Dendritic cell treated with granulocyte-macrophage colony-stimulating factor and Interleukin-4, amounts not matched to agents 40 ng/mL and 50 ng/mL, for 4 days (primary cell): ENCODE data around the gene SMARCC2.

ENCODE experiments used
- H3K27ac Mint-ChIP-seq: one replicate; pipeline ENCODE4 v1.8.0; 2022; ENCODE audit warnings: mild to moderate bottlenecking, mixed read lengths
- H3K27me3 Mint-ChIP-seq: one replicate; pipeline ENCODE4 v1.8.0; 2022; ENCODE audit warnings: mild to moderate bottlenecking, mixed read lengths
- H3K36me3 Mint-ChIP-seq: one replicate; pipeline ENCODE4 v1.8.0; 2022; ENCODE audit warnings: low read depth, mixed read lengths
- H3K4me1 Mint-ChIP-seq: one replicate; pipeline ENCODE4 v1.8.0; 2022; ENCODE audit warnings: low read depth, mixed read lengths
- H3K4me3 Mint-ChIP-seq: one replicate; pipeline ENCODE4 v1.8.0; 2022; ENCODE audit warnings: mild to moderate bottlenecking, moderate library complexity, mixed read lengths
- H3K9me3 Mint-ChIP-seq: one replicate; pipeline ENCODE4 v1.8.0; 2022; ENCODE audit warnings: mixed read lengths
- intact Hi-C: fragments of 100-400 bp; cut with micrococcal nuclease; formaldehyde crosslinking; loops from one replicate; pipeline ENCODE4 v1.15.0; 2022

Gene SMARCC2

DNA sequence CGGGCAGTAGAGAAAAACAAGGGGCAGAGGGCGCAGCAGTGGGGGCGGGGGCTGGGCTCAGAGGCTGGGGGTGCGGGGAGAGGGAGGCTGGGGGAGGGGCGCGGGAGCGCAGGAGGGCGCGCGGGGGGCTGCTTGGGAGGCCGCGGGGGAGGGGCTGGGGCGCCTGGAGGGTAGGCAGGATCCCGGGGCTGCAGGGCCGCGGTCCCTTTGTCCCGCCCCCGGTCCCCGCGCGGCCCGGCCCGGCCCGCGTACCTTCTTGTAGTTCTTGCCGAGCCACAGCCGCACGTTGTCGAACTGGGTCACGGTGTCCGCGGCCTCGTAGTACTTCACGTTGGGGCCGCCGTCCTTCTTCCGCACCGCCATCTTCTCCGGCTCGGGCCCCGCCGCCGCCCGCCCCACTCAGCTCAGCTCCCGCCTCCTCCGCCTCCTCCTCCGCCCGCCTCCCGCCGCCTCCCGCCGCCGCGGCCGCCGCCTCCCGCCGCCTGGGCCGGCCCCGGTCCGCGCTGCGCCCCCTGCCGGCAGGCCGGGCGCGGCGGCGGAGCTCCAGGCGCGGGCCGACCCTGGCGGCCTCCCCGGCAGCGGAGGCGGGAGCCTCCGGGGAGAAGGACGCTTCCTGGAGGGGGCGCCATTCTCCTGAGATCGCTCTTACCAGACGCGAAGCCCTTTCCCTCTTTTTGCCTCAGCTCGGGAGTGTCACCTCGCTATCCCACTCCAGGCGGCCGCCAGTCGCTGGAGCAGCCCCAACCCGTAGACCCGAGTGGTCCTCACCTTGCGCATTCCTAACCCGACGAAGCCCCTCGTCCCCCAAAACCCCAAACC, at the start of gene SMARCC2:
Gene SMARCC2, minus strand, starts transcription at position 385 of the 819 bp plus-strand sequence. Its CDS starts 22 bp downstream, at position 363.
- H3K9me3 Mint-ChIP-seq, result no peaks in the 10 kb centered on the region
- intact Hi-C loops, result loop anchor here (2.0 kb wide), 2 partner anchors 31 to 63 kb away; partner anchors contain the start of gene MYL6
- H3K4me1 Mint-ChIP-seq, result peaks cover 43% of the 10 kb centered on the region
- peaks cover 38% of the 10 kb centered on the region for H3K36me3 Mint-ChIP-seq
- no peaks in the 10 kb centered on the region for H3K27me3 Mint-ChIP-seq
- peak within 1 kb of the TSS; percentile 97 for H3K27ac Mint-ChIP-seq
- peak within 1 kb of the TSS; percentile 95 for H3K4me3 Mint-ChIP-seq

- Mint-ChIP-seq H3K27ac (no peak overlapping the region), H3K9me3 (no peaks in the 10 kb centered on the region), H3K27me3 (peaks cover 3% of the 10 kb centered on the region), H3K4me1 (no peaks in the 10 kb centered on the region), H3K4me3 (no peak overlapping the region), H3K36me3 (peaks cover 68% of the 10 kb centered on the region)
- intact Hi-C loops, result no loop called here
These were observed 48.3 kb upstream of the SMARCC2 start for GRCh38 chr12:56237552-56237951.

DNA sequence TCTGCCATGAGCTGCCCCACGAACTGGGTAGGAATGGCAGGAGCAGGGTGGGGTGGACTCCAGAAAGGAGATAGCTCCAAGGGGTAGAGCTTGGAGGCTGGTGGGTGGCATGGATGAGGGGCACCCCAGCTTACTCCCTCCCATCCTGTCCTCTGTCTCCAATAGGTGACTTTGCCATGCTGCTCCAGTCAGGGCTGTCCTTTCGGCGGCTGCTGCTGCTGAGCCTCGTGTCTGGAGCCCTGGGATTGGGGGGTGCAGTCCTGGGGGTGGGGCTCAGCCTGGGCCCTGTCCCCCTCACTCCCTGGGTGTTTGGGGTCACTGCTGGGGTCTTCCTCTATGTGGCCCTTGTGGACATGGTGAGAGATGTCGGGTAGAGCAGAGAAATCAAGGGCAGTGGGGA, 47.7 kb upstream of the SMARCC2 start:
- peaks cover 3% of the 10 kb centered on the region for H3K27me3 Mint-ChIP-seq
- peaks cover 63% of the 10 kb centered on the region for H3K36me3 Mint-ChIP-seq
- H3K27ac Mint-ChIP-seq, result no peak overlapping the region

DNA sequence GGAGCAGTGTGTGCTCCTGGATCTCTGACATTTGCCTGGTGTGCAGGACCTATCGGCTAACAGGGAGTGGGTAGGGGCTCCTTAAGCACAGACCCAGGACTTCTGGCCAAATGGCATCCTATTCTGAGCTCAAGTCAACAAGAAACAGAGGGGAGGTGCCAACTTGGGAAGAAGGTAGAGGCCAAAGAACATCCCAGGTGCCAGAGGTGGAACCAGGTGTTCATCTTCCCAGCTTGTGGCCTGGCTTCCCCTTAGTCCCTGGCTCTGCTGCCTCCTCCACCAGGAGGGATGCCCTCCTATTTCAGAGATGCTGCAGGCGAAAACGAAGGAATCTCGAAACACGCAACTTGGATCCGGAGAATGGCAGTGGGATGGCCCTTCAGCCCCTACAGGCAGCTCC, 46.8 kb upstream of the SMARCC2 start:
- Mint-ChIP-seq H3K27me3 (peaks cover 3% of the 10 kb centered on the region), H3K4me3 (no peak overlapping the region), H3K4me1 (no peaks in the 10 kb centered on the region), H3K27ac (no peak overlapping the region), H3K36me3 (peaks cover 54% of the 10 kb centered on the region), H3K9me3 (no peaks in the 10 kb centered on the region)
- intact Hi-C loops, result no loop called here

More for the DNA sequence above, 47.7 kb upstream of the SMARCC2 start:
- intact Hi-C loops, result no loop called here
- H3K9me3 Mint-ChIP-seq, result no peaks in the 10 kb centered on the region
- no peak overlapping the region for H3K4me3 Mint-ChIP-seq
- H3K4me1 Mint-ChIP-seq, result no peaks in the 10 kb centered on the region

DNA sequence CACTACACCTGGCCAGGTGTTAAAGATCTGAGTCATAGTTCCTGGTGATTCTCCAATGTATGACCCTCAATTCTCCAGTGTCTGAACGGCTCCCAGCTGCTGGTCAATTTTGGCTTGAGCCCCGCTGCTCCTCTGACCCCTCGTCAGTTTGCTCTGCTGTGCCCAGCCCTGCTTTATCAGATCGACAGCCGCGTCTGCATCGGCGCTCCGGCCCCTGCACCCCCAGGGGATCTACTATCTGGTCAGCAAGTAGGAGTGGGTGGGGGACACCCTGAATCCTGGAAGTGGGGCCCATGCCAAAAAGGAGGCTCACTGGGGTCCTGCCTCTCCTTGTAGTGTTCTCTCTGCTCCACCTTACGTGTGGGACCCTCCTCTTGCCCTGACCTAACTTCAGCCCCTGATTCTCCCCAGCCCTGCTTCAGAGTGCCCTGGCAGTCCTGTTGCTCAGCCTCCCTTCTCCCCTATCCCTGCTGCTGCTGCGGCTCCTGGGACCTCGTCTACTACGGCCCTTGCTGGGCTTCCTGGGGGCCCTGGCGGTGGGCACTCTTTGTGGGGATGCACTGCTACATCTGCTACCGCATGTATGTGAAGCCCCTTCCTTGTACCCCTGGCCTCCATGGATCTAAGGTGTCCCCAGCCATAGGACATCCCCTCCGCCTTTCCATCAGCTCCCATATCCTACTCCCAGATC, 45.6 kb upstream of the SMARCC2 start:
- Mint-ChIP-seq H3K27me3 (peaks cover 3% of the 10 kb centered on the region), H3K9me3 (no peaks in the 10 kb centered on the region), H3K4me1 (peaks cover 6% of the 10 kb centered on the region), H3K4me3 (no peak overlapping the region), H3K36me3 (peaks cover 42% of the 10 kb centered on the region), H3K27ac (no peak overlapping the region)
- intact Hi-C loops, result no loop called here

DNA sequence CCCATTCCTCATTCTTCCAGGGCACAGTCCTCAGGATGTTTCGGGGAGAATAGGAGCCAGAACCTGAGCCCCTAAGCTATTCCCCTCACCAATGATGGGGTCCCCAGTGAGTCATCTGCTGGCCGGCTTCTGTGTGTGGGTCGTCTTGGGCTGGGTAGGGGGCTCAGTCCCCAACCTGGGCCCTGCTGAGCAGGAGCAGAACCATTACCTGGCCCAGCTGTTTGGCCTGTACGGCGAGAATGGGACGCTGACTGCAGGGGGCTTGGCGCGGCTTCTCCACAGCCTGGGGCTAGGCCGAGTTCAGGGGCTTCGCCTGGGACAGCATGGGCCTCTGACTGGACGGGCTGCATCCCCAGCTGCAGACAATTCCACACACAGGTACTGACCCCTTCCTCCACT, 41.9 kb upstream of the SMARCC2 start:
- intact Hi-C loops, result no loop called here
- Mint-ChIP-seq H3K4me3 (no peak overlapping the region), H3K27ac (no peak overlapping the region), H3K27me3 (peaks cover 3% of the 10 kb centered on the region), H3K36me3 (peaks cover 17% of the 10 kb centered on the region), H3K4me1 (peaks cover 8% of the 10 kb centered on the region), H3K9me3 (no peaks in the 10 kb centered on the region)

DNA sequence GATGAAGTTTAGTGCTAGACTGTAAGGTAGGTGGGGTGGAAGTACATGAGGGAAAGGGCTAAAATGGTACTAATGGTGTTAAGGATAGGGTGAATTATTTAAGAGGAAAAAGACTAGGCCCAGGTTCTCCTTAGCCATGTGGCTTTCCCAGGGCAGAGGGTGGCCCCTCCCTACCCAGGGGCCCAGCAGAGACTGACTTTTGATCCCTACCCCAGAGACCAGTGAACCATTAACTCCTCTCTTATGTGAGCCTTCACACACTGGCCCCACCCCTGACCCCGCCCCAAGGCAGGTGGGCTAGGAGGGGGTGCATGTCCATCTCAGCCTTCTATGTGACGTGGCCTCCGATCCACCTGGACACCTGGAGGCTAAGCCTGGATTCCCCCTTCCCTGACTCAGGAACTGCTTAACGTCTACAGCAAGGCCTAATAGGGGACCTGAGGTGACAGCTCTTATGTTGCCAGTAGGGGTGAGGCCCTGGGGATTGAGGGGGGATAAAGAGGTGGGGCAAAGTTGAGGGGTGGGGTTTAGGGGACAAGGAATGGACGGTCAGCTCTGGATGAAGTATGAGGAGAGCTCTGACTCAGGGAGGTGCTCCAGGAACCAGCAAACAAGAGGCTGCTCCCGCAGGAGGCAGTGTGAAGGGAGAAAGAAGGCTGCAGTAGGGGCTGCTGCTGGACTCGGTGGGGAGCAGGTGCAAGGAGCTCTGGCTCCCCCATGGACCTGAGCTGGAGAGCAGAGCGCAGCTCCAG, 41.3 kb upstream of the SMARCC2 start:
- Mint-ChIP-seq H3K36me3 (peaks cover 14% of the 10 kb centered on the region), H3K27me3 (peaks cover 3% of the 10 kb centered on the region), H3K27ac (peak overlapping the region; percentile 63), H3K4me1 (peaks cover 9% of the 10 kb centered on the region), H3K9me3 (no peaks in the 10 kb centered on the region), H3K4me3 (no peak overlapping the region)
- intact Hi-C loops, result no loop called here

DNA sequence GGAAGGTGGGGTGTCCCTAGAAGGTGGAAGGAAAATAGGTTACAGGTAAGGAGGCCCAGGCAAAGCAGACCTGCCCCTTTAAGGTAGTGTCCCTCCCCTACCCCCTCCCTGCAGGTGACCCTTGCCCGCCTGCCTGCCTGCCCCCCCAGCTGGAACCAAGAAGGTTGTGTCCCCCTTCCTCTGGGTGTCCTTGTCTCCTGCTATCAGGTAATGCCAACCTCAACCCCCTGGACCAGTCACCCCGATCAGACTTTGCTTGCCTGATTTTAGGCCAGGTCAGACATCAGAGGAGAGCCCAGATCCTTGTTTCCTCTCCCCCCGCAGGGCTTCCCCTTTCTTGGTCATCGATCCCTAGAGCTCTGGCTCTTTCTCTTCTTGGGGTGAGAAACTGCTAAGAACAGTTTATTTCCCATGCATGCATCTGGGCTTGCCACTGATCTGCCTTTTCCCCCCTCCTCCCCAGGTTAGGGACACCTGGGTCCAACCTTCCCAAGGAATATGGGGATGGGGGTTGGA, 40.7 kb upstream of the SMARCC2 start, which contains the start of gene SLC39A5:
Gene SLC39A5, plus strand, starts transcription at position 136 of the 516 bp plus-strand sequence. CDS start 1,224 bp downstream, outside the sequence.
- peaks cover under 1% of the 10 kb centered on the region for H3K27me3 Mint-ChIP-seq
- no peak within 1 kb of the TSS for H3K4me3 Mint-ChIP-seq
- H3K4me1 Mint-ChIP-seq, result peaks cover 15% of the 10 kb centered on the region
- peak within 1 kb of the TSS; percentile 63 for H3K27ac Mint-ChIP-seq
- H3K9me3 Mint-ChIP-seq, result no peaks in the 10 kb centered on the region
- intact Hi-C loops, result no loop called here
- H3K36me3 Mint-ChIP-seq, result peaks cover 14% of the 10 kb centered on the region

- Mint-ChIP-seq H3K4me1 (peaks cover 23% of the 10 kb centered on the region), H3K27me3 (no peaks in the 10 kb centered on the region), H3K9me3 (no peaks in the 10 kb centered on the region), H3K36me3 (peaks cover 14% of the 10 kb centered on the region), H3K4me3 (no peak overlapping the region), H3K27ac (no peak overlapping the region)
- intact Hi-C loops, result no loop called here
These were observed 39.8 kb upstream of the SMARCC2 start for GRCh38 chr12:56229082-56229481.

DNA sequence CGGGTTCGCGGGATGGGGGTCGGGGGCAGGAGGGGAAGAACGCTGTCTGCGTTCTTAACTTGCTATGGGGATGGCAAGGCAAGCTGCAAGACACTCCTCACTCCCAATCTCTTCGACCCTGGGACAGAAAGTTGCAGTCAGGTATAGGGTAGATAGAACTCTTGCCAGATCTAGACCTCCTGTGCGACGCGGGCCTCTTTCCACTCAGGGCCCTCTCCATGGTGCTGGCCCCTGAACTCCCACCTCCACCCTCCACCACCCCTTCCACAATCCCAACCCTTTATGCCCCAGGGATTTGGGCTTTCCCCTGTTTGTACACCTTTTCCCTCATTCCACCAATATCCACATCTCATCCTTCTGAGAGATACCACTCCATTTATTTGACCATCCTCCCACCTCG, 35.7 kb upstream of the SMARCC2 start:
- Mint-ChIP-seq H3K27me3 (no peaks in the 10 kb centered on the region), H3K36me3 (peaks cover 28% of the 10 kb centered on the region), H3K4me3 (peak overlapping the region; percentile 81), H3K9me3 (no peaks in the 10 kb centered on the region), H3K27ac (peak overlapping the region; percentile 100), H3K4me1 (peaks cover 54% of the 10 kb centered on the region)
- intact Hi-C loops, result loop anchor here (1.0 to 5.0 kb wide), 3 partner anchors 32 to 106 kb away; partner anchors contain the start of gene ANKRD52

- peak within 1 kb of the TSS; percentile 100 for H3K27ac Mint-ChIP-seq
- peak within 1 kb of the TSS; percentile 81 for H3K4me3 Mint-ChIP-seq
- H3K4me1 Mint-ChIP-seq, result peaks cover 52% of the 10 kb centered on the region
- H3K36me3 Mint-ChIP-seq, result peaks cover 28% of the 10 kb centered on the region
- intact Hi-C loops, result loop anchor here (1.0 to 5.0 kb wide), 3 partner anchors 31 to 105 kb away; partner anchors contain the start of gene ANKRD52
- no peaks in the 10 kb centered on the region for H3K27me3 Mint-ChIP-seq
- no peaks in the 10 kb centered on the region for H3K9me3 Mint-ChIP-seq
These were observed 34.9 kb upstream of the SMARCC2 start, which contains the start of gene NABP2 for GRCh38 chr12:56224102-56224701. NABP2 (plus strand) TSS chr12:56224342; CDS start chr12:56224857, 515 bp downstream.

DNA sequence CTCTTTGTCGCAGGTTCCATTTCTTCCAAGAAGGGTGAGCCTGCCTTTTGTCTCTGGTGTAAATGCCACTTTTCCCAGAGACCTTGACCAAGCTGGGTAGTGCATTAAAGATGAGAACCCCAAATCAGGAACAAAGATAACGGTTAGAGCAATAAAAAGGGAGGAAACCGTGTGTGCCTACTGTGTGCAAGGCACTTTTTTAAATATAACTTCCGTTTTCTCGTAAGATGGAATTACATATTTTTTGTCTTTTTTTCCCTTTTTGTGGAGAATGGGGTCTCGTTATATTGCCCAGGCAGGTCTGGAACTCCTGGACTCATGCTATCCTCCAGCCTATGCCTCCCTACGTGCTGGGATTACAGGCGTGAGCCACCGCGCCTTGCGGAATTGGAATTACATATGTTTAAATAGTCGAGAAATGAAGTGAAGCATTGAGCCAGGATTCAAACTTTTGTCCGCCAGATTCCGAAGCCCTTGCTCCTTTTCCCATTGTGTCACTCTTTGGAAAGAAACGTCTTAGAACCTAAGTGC, 34.4 kb upstream of the SMARCC2 start:
- peak overlapping the region; percentile 100 for H3K27ac Mint-ChIP-seq
- H3K36me3 Mint-ChIP-seq, result peaks cover 28% of the 10 kb centered on the region
- H3K4me3 Mint-ChIP-seq, result peak overlapping the region; percentile 81
- peaks cover 52% of the 10 kb centered on the region for H3K4me1 Mint-ChIP-seq
- intact Hi-C loops, result loop anchor here (1.0 to 5.0 kb wide), 4 partner anchors 17 to 104 kb away; partner anchors contain the start of gene ANKRD52
- H3K27me3 Mint-ChIP-seq, result no peaks in the 10 kb centered on the region
- no peaks in the 10 kb centered on the region for H3K9me3 Mint-ChIP-seq

DNA sequence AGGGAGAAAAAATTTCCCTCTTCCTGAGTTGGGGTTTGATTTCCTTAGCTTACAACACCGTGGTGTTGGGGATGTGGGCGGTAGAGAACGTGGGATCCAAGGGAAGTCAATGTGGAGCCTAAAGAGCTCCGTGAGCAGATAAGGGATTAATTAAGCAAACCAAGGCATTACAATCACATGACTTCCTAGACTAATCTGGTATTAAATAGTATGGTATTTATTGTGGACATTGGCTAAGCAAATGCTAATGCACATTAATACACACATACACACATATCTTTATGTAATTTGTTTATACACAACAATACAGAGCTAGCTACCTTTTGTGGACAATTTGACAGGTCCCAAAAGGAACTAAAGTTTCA, 33.2 kb upstream of the SMARCC2 start:
- Mint-ChIP-seq H3K4me1 (peaks cover 52% of the 10 kb centered on the region), H3K4me3 (peak overlapping the region; percentile 99), H3K9me3 (no peaks in the 10 kb centered on the region), H3K27ac (peak overlapping the region; percentile 100), H3K36me3 (peaks cover 22% of the 10 kb centered on the region), H3K27me3 (no peaks in the 10 kb centered on the region)
- intact Hi-C loops, result loop anchor here (2.0 to 5.0 kb wide), 2 partner anchors 16 to 35 kb away; partner anchors contain the start of gene ANKRD52
